ENCODE measurements around the gene PIK3C2G. TPM values are rescaled to one million over a fixed set of nuclear protein-coding genes. Genes with fewer than 3 reads are reported as not detected.
"Not testable (repeated sequence)": the region's sequence is repeated elsewhere in the genome, so short reads cannot be mapped to it uniquely, and the experiment has no call there.

PIK3C2G gene
- total and polyA plus RNA-seq, 2 experiments from 2014 or later = not detected

DNA sequence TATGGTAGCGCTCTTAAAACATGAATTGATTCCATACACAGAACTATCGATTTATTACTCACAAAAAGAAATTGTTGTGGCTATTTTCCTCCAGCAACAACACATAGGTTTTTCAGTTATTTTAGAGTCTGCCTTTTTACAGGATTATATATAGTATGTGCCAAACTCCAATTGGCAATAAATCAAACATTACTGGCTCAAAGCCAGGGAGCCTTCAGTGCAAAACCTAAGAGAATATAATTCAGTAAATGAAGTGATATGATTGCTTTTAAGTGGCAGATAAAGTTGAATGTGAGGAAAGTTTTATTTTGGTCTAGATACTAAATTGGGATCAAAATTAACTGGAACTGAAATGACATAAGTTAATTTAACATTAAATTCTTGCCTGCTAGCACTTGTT, 234.8 kb downstream of the PIK3C2G start:
- H3K79me2 ChIP-seq (ENCODE audit: insufficient read depth) = no peaks in the 10 kb centered on the region
- no peak for TF ChIP-seq EZH2 (IDR thresholded peaks at IDR 0.05; ENCODE audit: insufficient read depth, poor library complexity, severe bottlenecking)
- no peak for TF ChIP-seq EZH2phosphoT487 (IDR thresholded peaks at IDR 0.05; ENCODE audit: insufficient read depth, low read depth)
- no peaks in the 10 kb centered on the region for H3K9me3 ChIP-seq (ENCODE audit: low read depth)
- H3K36me3 ChIP-seq (ENCODE audit: low read depth) = no peaks in the 10 kb centered on the region
- H3K27me3 ChIP-seq (replicated peaks; ENCODE audit: insufficient read depth) = no peaks in the 10 kb centered on the region
- H3K4me3 ChIP-seq = no peak overlapping the region
- 0 out of 2 replicates have a peak, but pooled peaks cover 2% of the 10 kb centered on the region for H3K9me2 ChIP-seq (ENCODE audit: insufficient read depth)
- H4K20me1 ChIP-seq (ENCODE audit: insufficient read depth) = no peaks in the 10 kb centered on the region
- DNase-seq = no peak
- H3K4me1 ChIP-seq (ENCODE audit: insufficient read depth) = 0 out of 2 replicates have a peak, but pooled peaks cover 6% of the 10 kb centered on the region
- in situ Hi-C loops (cut with MboI) = no loop called here
- H3K27ac ChIP-seq = no peak overlapping the region
- 0 out of 2 replicates have a peak, but pooled peaks cover 5% of the 10 kb centered on the region for H3F3A ChIP-seq (ENCODE audit: insufficient read depth)
- no peak overlapping the region for H2AFZ ChIP-seq
- H3K9ac ChIP-seq = no peak overlapping the region
- no peak overlapping the region for H3K4me2 ChIP-seq (ENCODE audit: unreplicated experiment)
- WGBS, 2 experiments (ENCODE audit: low coverage in 1 of 2, low lambda C conversion rate in 2 of 2, missing lambda C conversion rate in 2 of 2) = 96 to 98% methylated on average over 2 of the region's 2 CpGs

DNA sequence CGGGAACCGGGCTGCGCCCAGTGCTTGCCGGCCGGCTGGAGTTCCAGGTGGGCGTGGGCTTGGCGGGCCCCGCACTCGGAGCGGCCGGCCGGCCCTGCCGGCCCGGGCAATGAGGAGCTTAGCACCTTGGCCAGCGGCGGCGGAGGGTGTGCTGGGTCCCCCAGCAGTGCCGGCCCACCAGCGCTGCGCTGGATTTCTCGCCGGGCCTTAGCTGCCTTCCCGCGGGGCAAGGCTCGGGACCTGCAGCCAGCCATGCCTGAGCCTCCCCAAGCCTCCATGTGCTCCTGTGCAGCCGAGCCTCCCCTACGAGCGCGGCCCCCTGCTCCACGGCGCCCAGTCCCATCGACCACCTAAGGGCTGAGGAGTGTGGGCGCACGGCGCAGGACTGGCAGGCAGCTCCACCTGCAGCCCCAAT, 238.8 kb downstream of the PIK3C2G start:
- H4K20me1 ChIP-seq (ENCODE audit: insufficient read depth); H2AFZ ChIP-seq; DNase-seq; H3K36me3 ChIP-seq (ENCODE audit: low read depth); H3K4me3 ChIP-seq; H3K4me1 ChIP-seq (ENCODE audit: insufficient read depth); H3K9me3 ChIP-seq (ENCODE audit: low read depth); H3K79me2 ChIP-seq (ENCODE audit: insufficient read depth); H3K27ac ChIP-seq; H3K4me2 ChIP-seq (ENCODE audit: unreplicated experiment); H3K9ac ChIP-seq; H3K27me3 ChIP-seq (replicated peaks; ENCODE audit: insufficient read depth); H3K9me2 ChIP-seq (ENCODE audit: insufficient read depth); in situ Hi-C loops (cut with MboI); H3F3A ChIP-seq (ENCODE audit: insufficient read depth): not testable (repeated sequence)
- 96 to 97% methylated on average over 22 to 35 of the region's 35 CpGs for WGBS, 2 experiments (ENCODE audit: low coverage in 1 of 2, low lambda C conversion rate in 2 of 2, missing lambda C conversion rate in 2 of 2)

DNA sequence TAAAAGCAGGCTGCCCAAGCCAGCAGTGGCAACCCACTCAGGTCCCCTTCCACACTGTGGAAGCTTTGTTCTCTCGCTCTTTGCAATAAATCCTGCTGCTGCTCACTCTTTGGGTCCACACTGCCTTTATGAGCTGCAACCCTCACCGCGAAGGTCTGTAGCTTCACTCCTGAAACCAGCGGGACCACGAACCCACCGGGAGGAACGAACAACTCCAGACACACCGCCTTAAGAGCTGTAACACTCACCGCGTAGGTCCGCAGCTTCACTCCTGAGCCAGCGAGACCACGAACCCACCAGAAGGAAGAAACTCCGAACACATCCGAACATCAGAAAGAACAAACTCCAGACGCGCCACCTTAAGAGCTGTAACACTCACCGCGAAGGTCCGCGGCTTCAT, 239.4 kb downstream of the PIK3C2G start:
- H2AFZ ChIP-seq; H3K9me3 ChIP-seq (ENCODE audit: low read depth); H3K4me2 ChIP-seq (ENCODE audit: unreplicated experiment); H3K36me3 ChIP-seq (ENCODE audit: low read depth); H3K9me2 ChIP-seq (ENCODE audit: insufficient read depth); H3K4me1 ChIP-seq (ENCODE audit: insufficient read depth); H3K4me3 ChIP-seq; H3K9ac ChIP-seq; H3K27ac ChIP-seq; DNase-seq; H3K27me3 ChIP-seq (replicated peaks; ENCODE audit: insufficient read depth); H4K20me1 ChIP-seq (ENCODE audit: insufficient read depth); H3K79me2 ChIP-seq (ENCODE audit: insufficient read depth); H3F3A ChIP-seq (ENCODE audit: insufficient read depth); in situ Hi-C loops (cut with MboI): not testable (repeated sequence)
- 94 to 97% methylated on average over 21 of the region's 21 CpGs for WGBS, 2 experiments (ENCODE audit: low coverage in 1 of 2, low lambda C conversion rate in 2 of 2, missing lambda C conversion rate in 2 of 2)

DNA sequence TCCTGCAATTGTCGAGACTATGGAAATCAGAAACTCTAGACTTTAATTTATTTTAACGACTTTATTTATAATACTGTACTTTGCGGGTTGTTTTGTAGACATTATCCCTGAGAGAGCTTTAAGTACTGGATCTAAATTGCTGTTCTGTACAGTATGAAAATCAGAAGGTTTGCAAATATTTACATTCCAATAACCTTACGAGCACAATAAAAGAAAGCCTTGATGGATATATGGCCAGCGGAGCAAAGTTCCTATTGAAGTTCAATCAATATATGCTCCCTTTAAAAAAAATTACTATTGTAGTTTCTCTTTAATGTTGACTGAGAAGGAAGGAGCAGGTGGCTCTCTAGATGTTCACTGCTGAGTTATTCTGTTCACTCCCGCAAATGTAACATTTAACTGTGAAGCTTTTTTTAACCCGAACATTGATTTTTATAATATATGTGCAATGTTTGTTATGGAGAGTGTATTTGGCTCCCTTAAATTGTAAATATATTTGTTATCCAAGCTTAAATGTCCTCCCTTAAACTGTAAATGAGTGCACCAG, 241.2 kb downstream of the PIK3C2G start:
- H4K20me1 ChIP-seq (ENCODE audit: insufficient read depth) = no peaks in the 10 kb centered on the region
- H3K9me3 ChIP-seq (ENCODE audit: low read depth) = no peaks in the 10 kb centered on the region
- DNase-seq = no peak
- in situ Hi-C loops (cut with MboI) = no loop called here
- no peak overlapping the region for H2AFZ ChIP-seq
- WGBS, 2 experiments (ENCODE audit: low coverage in 1 of 2, low lambda C conversion rate in 2 of 2, missing lambda C conversion rate in 2 of 2) = 94 to 95% methylated on average over 7 of the region's 7 CpGs
- H3K36me3 ChIP-seq (ENCODE audit: low read depth) = no peaks in the 10 kb centered on the region
- H3K4me2 ChIP-seq (ENCODE audit: unreplicated experiment) = no peak overlapping the region
- H3K27ac ChIP-seq = no peak overlapping the region
- no peaks in the 10 kb centered on the region for H3K79me2 ChIP-seq (ENCODE audit: insufficient read depth)
- H3K9ac ChIP-seq = no peak overlapping the region
- H3K27me3 ChIP-seq (replicated peaks; ENCODE audit: insufficient read depth) = no peaks in the 10 kb centered on the region
- no peaks in the 10 kb centered on the region for H3K9me2 ChIP-seq (ENCODE audit: insufficient read depth)
- H3F3A ChIP-seq (ENCODE audit: insufficient read depth) = no peaks in the 10 kb centered on the region
- no peak overlapping the region for H3K4me3 ChIP-seq
- no peaks in the 10 kb centered on the region for H3K4me1 ChIP-seq (ENCODE audit: insufficient read depth)
- no peak for TF ChIP-seq EZH2 (IDR thresholded peaks at IDR 0.05; ENCODE audit: insufficient read depth, poor library complexity, severe bottlenecking)
- TF ChIP-seq EZH2phosphoT487 (IDR thresholded peaks at IDR 0.05; ENCODE audit: insufficient read depth, low read depth) = no peak

- Histone ChIP-seq H3K79me2 (ENCODE audit: insufficient read depth) (no peaks in the 10 kb centered on the region), H3K9ac (no peak overlapping the region), H3K36me3 (ENCODE audit: low read depth) (no peaks in the 10 kb centered on the region), H3F3A (ENCODE audit: insufficient read depth) (no peaks in the 10 kb centered on the region), H3K9me2 (ENCODE audit: insufficient read depth) (no peaks in the 10 kb centered on the region), H3K27ac (no peak overlapping the region), H2AFZ (no peak overlapping the region), H3K4me3 (no peak overlapping the region), H3K27me3 (replicated peaks; ENCODE audit: insufficient read depth) (no peaks in the 10 kb centered on the region), H3K9me3 (ENCODE audit: low read depth) (no peaks in the 10 kb centered on the region), H3K4me1 (ENCODE audit: insufficient read depth) (no peaks in the 10 kb centered on the region), H3K4me2 (ENCODE audit: unreplicated experiment) (no peak overlapping the region), H4K20me1 (ENCODE audit: insufficient read depth) (no peaks in the 10 kb centered on the region)
- WGBS, 2 experiments (ENCODE audit: low coverage in 1 of 2, low lambda C conversion rate in 2 of 2, missing lambda C conversion rate in 2 of 2) = 93 to 96% methylated on average over 6 of the region's 6 CpGs
- DNase-seq = no peak
- no peak for TF ChIP-seq EZH2phosphoT487 (IDR thresholded peaks at IDR 0.05; ENCODE audit: insufficient read depth, low read depth)
- no peak for TF ChIP-seq EZH2 (IDR thresholded peaks at IDR 0.05; ENCODE audit: insufficient read depth, poor library complexity, severe bottlenecking)
- in situ Hi-C loops (cut with MboI) = no loop called here
Observed at GRCh38 chr12:18521461-18521860, 260.1 kb downstream of the PIK3C2G start.
